ENCODE measurements around the gene METAP1D. TPM values are rescaled to one million over a fixed set of nuclear protein-coding genes. Genes with fewer than 3 reads are reported as not detected.

The METAP1D gene
- total and polyA plus RNA-seq, 2 of the 4 experiments (the other 2 are of a cell fraction): 3.4 to 5.5 TPM

- TF ChIP-seq USF2 (IDR thresholded peaks at IDR 0.05; ENCODE audit: low read depth, low read length) (no peak), BHLHE40 (IDR thresholded peaks at IDR 0.05; ENCODE audit: low read depth, low read length) (no peak)
These were observed 108.8 kb downstream of the METAP1D start (continued) for GRCh38 chr2:172108587-172108930.

- no peak overlapping the region for H3K27ac ChIP-seq (ENCODE audit: insufficient read depth, low read length)
- H3K4me2 ChIP-seq (ENCODE audit: low read depth, low read length): no peak overlapping the region
- H3K36me3 ChIP-seq (ENCODE audit: control insufficient read depth, insufficient read depth, low read length): no peaks in the 10 kb centered on the region
- dilution Hi-C loops (cut with HindIII; ENCODE audit: low sequenced_read_pairs, unreplicated experiment): no loop called here
- no TSS peak for BruUV-seq (replicated peaks)
- no peak overlapping the region for H3K4me3 ChIP-seq (ENCODE audit: insufficient read depth, low read depth, low read length)
- H3K9me1 ChIP-seq (ENCODE audit: insufficient read depth, low read length): no peaks in the 10 kb centered on the region
- in situ Hi-C loops (cut with MboI; ENCODE audit: low sequenced_read_pairs): loop anchor here (5.0 kb wide), 2 partner anchors 302 to 407 kb away; no protein-coding TSS in a partner anchor
- H3K4me1 ChIP-seq (ENCODE audit: control insufficient read depth, insufficient read depth, low read length): no peaks in the 10 kb centered on the region
- H2BK5ac ChIP-seq (ENCODE audit: low read depth, low read length, poor library complexity, severe bottlenecking): no peak overlapping the region
- ChIA-PET POLR2A (ENCODE audit: unreplicated experiment) (no interaction called here), CTCF (no interaction called here)
- intact Hi-C loops (cut with micrococcal nuclease): no loop called here
- H4K20me1 ChIP-seq (ENCODE audit: insufficient read depth, low read length): no peaks in the 10 kb centered on the region
- no peak overlapping the region for H3K56ac ChIP-seq (ENCODE audit: extremely low read depth, insufficient read depth, low read length)
- 74% methylated on average over 4 of the region's 29 CpGs; no CpG with 5 or more reads in 1 of the 2 experiments for WGBS, 2 experiments (ENCODE audit: extremely low coverage in 2 of 2, insufficient read length in 1 of 2)
- no peaks in the 10 kb centered on the region; the same call in 1 of the 2 replicates for H3K27me3 ChIP-seq (ENCODE audit: control insufficient read depth, insufficient read depth, low read length)
- H2BK20ac ChIP-seq (ENCODE audit: low read depth, low read length): no peak overlapping the region
- TF ChIP-seq POLR2A (IDR thresholded peaks at IDR 0.05; ENCODE audit: low read depth, low read length) (no peak), USF2 (IDR thresholded peaks at IDR 0.05; ENCODE audit: low read depth, low read length) (no peak), BHLHE40 (IDR thresholded peaks at IDR 0.05; ENCODE audit: low read depth, low read length) (no peak), FOS (IDR thresholded peaks at IDR 0.05; ENCODE audit: low read depth, low read length) (no peak), CEBPB (IDR thresholded peaks at IDR 0.05; ENCODE audit: low read depth, low read length) (no peak), MAZ (IDR thresholded peaks at IDR 0.05; ENCODE audit: borderline replicate concordance, low read depth, low read length) (no peak), MXI1 (IDR thresholded peaks at IDR 0.05; ENCODE audit: borderline replicate concordance, low read depth, low read length) (no peak), SMC3 (IDR thresholded peaks at IDR 0.05; ENCODE audit: low read depth, low read length) (no peak)
- H3K4ac ChIP-seq (ENCODE audit: low read depth, low read length): no peak overlapping the region
- ATAC-seq (ENCODE audit: low read depth): no peak
- no peak overlapping the region for H4K5ac ChIP-seq (ENCODE audit: low read depth, low read length)
- H2AK9ac ChIP-seq (replicated peaks; ENCODE audit: low read depth, low read length, poor library complexity): no peak overlapping the region
- H3K9me3 ChIP-seq (ENCODE audit: control insufficient read depth, insufficient read depth, low read length): no peaks in the 10 kb centered on the region
- no peak overlapping the region for H4K8ac ChIP-seq (ENCODE audit: low read depth in 2 of 2, low read length in 2 of 2)
- no peak overlapping the region for H3K23ac ChIP-seq (ENCODE audit: low read depth, low read length)
- DNase-seq: no peak
- H2BK120ac ChIP-seq (ENCODE audit: low read depth, low read length): no peak overlapping the region
- H4K91ac ChIP-seq (ENCODE audit: insufficient read depth, low read depth, low read length): no peak overlapping the region
- H3K14ac ChIP-seq (replicated peaks; ENCODE audit: low read depth, low read length): no peak overlapping the region
- no peaks in the 10 kb centered on the region for H3K79me1 ChIP-seq (ENCODE audit: low read depth in 1 of 2, low read length in 2 of 2)
- H2BK15ac ChIP-seq (ENCODE audit: low read depth, low read length): no peak overlapping the region
- H3K18ac ChIP-seq (ENCODE audit: low read depth, low read length): no peak overlapping the region
- H2AFZ ChIP-seq (replicated peaks; ENCODE audit: low read length, poor library complexity): peak overlapping the region; percentile 71
- no peak overlapping the region for H2AK5ac ChIP-seq (ENCODE audit: low read depth, low read length)
- H3K9ac ChIP-seq (ENCODE audit: low read depth, low read length): no peak overlapping the region
These were observed 109.7 kb downstream of the METAP1D start for GRCh38 chr2:172109256-172109987.
